ENCODE results near the gene TNFRSF6B.

TNFRSF6B gene

DNA sequence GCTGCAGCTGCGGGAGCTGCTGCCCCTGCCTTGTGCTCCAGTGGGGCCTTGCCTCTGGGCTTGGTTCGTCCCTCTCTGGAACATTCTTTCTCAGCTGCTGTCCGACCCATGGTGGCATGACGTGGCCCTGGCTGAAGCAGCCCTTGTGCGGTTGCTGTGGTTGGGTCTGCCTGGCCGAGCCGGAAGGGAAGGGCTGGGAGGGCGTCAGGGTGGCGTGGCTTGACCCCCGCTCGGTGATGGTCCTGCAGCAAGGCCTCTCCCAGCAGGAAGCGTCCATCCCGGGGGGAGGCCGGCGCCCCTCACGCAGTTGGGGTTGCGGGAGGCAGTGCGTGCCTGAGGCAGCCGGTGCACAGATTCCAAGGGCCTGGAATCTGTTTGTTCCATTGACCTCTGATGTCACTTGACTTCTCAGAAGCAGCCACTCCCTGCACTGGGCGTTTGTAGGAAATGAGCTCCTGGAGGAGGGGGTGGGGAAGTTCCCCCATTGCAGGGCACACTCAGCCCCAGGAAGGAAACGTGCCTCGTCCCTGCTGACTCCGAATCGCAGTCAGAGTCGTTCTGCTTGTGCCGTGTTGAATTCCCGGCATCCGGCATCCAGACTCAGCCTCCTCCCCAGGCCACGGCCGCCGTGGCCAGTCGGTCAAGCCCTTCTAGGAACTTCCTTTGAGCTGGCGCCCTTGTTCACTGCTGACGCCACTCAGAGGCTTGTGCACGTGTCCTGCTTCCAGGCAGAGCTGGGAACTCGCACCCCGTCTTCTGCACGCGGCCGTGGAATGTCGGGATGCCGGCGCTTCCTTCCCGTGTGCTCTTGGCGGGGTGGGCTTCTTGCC is 9.7 kb upstream of the TNFRSF6B start:
- no peak for DNase-seq

- no peak for DNase-seq
These were observed 8.9 kb upstream of the TNFRSF6B start for GRCh38 chr20:63687419-63688178.

- no peak for DNase-seq
These were observed 8.0 kb upstream of the TNFRSF6B start for GRCh38 chr20:63688228-63689045.

- DNase-seq, result no peak
These were observed 7.1 kb upstream of the TNFRSF6B start for GRCh38 chr20:63689046-63690002.

- DNase-seq, result no peak
These were observed 6.2 kb upstream of the TNFRSF6B start for GRCh38 chr20:63690003-63690897.

DNA sequence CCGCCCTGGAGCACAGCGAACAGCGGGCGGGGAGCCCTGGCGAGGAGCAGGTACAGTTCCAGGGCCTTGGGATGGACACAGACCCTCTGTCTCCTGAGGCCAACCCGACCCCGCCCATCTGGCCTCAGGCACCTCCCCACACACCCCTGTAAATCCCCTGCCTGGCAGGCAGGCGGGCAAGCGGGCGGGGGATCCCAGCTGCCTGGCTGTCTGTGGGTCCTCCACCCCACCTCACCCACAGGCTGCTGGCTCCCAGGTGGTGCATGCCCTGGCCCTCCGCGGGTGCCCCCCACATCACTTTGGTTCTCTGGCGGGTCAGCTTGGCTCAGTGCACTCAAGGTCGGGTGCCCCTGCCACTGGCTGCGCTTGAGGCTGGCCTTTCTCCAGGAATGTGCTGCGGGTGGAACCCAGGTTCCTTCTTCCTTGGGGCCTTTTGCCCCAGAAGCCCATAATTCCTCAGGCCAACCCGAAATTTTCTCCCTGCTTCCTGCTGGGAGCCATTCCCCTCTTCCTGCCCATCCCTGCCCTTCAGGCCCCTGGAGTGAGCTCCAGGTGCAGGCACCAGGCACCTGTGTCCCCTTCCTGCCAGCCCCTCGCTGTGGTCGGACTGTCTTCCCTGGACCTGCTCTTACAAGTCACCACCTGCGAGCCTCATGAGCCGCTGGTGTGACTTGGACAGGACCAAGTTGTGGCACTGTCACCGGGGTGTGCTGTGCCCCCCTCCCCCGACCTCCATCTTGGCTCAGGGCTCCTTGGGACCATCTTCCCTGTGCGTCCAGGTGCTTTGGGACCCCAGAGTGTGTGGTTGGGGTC is 5.3 kb upstream of the TNFRSF6B start:
- DNase-seq, result no peak

GRCh38 chr20:63691711-63692435 is 4.6 kb upstream of the TNFRSF6B start:
- DNase-seq, result no peak

- peak; percentile 41 for DNase-seq
These were observed 3.9 kb upstream of the TNFRSF6B start for GRCh38 chr20:63692436-63693082.

DNA sequence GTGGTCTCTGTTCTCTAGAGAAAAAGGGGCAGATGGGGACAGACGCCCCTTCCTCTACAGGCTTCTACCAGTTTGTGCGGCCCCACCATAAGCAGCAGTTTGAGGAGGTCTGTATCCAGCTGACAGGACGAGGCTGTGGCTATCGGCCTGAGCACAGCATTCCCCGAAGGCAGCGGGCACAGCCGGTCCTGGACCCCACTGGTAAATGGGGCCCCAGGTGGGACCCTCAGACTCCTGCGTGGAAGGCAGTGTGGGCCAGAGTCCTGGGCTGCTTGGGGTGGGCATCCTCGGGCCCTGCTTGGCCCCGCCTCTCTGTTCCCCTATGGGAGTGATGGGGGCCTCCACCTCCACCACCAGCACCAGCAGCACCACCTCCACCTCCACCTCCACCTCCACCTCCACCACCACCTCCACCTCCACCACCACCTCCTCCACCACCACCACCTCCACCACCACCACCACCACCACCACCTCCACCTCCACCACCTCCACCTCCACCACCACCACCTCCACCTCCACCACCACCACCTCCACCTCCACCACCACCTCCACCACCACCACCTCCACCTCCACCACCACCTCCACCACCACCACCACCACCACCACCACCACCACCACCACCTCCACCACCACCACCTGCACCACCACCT is 3.2 kb upstream of the TNFRSF6B start:
- no peak for DNase-seq

DNA sequence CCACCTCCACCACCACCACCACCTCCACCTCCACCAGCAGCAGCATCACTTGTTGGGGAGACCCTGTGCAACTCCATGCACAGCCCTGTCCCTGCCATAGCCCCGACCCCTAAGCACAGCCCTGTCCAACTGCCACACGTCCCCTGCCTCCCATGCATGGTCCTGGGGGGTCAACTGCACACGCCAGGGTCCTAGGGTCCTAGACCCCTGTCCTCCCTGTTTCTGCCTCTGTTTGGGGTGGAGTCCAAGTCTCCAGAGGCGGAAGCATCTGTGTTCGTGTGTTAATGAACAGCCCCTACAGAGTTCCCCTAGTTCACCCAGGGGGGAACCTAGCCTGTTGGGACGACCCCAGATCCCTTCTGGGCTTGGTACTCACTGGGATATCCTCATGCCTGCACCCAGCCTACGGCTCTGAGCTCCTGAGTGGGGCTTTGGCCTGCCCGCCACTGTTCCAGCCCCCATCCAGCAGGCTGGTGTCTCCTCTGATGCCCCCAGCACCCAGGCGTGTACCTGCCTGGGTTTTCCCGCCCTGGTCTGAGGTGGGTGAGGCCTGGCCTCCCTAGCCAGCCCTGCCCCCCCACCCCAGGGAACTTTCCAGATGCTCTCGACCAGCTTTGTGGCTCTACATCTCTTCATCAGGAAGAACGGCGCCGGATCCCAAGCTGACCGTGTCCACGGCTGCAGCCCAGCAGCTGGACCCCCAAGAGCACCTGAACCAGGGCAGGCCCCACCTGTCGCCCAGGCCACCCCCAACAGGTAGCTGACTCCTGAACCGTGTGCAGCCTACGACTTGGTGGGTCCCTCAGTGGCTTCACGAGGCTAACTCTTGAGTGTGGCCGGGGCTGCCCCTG is 2.5 kb upstream of the TNFRSF6B start:
- DNase-seq, result no peak

DNA sequence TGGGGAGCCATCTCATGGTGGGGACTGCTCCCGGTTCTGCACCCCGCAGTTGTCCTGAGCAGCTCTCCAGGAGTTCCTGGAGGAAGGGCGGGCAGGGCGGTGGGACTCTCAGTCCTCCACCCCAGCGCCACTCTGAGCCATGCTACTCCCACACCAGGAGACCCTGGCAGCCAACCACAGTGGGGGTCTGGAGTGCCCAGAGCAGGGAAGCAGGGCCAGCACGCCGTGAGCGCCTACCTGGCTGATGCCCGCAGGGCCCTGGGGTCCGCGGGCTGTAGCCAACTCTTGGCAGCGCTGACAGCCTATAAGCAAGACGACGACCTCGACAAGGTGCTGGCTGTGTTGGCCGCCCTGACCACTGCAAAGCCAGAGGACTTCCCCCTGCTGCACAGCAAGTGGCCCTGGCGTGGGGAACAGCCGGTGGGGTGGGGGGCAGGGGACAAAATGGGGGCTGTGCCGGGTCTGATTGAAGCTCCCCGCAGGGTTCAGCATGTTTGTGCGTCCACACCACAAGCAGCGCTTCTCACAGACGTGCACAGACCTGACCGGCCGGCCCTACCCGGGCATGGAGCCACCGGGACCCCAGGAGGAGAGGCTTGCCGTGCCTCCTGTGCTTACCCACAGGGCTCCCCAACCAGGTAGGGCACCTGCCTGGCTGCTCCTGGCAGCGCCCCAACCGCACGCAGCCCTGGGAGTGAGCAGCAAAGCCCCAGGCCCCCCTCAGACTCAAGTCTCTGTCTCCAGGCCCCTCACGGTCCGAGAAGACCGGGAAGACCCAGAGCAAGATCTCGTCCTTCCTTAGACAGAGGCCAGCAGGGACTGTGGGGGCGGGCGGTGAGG is 1.6 kb upstream of the TNFRSF6B start:
- no peak for DNase-seq

DNA sequence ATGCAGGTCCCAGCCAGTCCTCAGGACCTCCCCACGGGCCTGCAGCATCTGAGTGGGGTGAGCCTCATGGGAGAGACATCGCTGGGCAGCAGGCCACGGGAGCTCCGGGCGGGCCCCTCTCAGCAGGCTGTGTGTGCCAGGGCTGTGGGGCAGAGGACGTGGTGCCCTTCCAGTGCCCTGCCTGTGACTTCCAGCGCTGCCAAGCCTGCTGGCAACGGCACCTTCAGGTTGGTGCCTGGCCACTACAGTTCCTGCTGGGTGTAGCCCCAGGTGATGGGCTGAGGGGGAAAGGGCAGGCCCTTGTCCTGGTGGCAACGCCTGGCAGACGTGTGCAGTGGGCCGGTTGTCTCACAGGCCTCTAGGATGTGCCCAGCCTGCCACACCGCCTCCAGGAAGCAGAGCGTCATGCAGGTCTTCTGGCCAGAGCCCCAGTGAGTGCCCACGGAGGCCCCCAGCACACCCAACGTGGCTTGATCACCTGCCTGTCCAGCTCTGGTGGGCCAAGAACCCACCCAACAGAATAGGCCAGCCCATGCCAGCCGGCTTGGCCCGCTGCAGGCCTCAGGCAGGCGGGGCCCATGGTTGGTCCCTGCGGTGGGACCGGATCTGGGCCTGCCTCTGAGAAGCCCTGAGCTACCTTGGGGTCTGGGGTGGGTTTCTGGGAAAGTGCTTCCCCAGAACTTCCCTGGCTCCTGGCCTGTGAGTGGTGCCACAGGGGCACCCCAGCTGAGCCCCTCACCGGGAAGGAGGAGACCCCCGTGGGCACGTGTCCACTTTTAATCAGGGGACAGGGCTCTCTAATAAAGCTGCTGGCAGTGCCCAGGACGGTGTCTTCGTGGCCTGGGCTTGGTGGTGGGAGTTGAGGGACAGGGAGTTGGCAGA is 787 bp upstream of the TNFRSF6B start:
- DNase-seq, result no peak

DNA sequence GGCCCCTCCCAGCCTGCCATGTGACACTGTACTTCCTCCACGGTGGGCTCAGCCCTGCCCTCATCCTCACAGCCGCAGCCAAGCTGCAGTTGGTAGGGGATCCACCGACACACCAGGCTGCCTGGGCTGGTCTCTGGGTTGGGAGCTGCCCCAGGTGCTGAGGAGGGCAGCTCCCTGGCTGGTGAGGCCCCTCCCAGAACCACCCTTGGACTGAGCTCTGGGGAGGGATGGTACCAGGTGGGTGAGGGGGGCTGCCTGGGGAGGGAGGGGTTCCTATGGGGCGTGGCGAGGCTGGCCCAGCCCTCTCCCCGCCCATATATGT is 185 bp upstream of the TNFRSF6B start:
- peak; percentile 42 for DNase-seq

DNA sequence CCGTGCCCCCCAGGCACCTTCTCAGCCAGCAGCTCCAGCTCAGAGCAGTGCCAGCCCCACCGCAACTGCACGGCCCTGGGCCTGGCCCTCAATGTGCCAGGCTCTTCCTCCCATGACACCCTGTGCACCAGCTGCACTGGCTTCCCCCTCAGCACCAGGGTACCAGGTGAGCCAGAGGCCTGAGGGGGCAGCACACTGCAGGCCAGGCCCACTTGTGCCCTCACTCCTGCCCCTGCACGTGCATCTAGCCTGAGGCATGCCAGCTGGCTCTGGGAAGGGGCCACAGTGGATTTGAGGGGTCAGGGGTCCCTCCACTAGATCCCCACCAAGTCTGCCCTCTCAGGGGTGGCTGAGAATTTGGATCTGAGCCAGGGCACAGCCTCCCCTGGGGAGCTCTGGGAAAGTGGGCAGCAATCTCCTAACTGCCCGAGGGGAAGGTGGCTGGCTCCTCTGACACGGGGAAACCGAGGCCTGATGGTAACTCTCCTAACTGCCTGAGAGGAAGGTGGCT is 960 bp downstream of the TNFRSF6B start:
- DNase-seq, result no peak

GRCh38 chr20:63697868-63698545 is 1.6 kb downstream of the TNFRSF6B start:
- no peak for DNase-seq

Measured in NCI-H82 (cell line).